Fibroblast of lung (primary cell): ENCODE data around the gene RBPJL. TPM values are rescaled to one million over a fixed set of nuclear protein-coding genes. Genes with fewer than 3 reads are reported as not detected.
"Not testable (repeated sequence)": the region's sequence is repeated elsewhere in the genome, so short reads cannot be mapped to it uniquely, and the experiment has no call there.

Experiments used
- DNase-seq, 2 donors: peaks; one replicate each; pipeline versions ENCODE4 v3.0.0 to v3.0.0-alpha.2; 2010; ENCODE audit warnings: low read depth in 2 of 2
- H2AFZ ChIP-seq: 2 replicates; pipeline ENCODE4 v1.5.1; 2012; ENCODE audit warnings: low read length, control low read depth, inconsistent platforms
- H3K27ac ChIP-seq: 2 replicates; pipeline ENCODE4 v1.5.1; 2011; ENCODE audit warnings: low read length, control low read depth; ENCODE audit not compliant: insufficient read depth
- H3K27me3 ChIP-seq: 2 replicates; pipeline ENCODE4 v1.5.1; 2011; ENCODE audit warnings: mild to moderate bottlenecking, low read length; ENCODE audit not compliant: control insufficient read depth, insufficient read depth
- H3K36me3 ChIP-seq: 2 replicates; pipeline ENCODE4 v1.5.1; 2011; ENCODE audit warnings: low read length; ENCODE audit not compliant: control insufficient read depth, insufficient read depth
- H3K4me1 ChIP-seq: 2 replicates; pipeline ENCODE4 v1.5.1; 2011; ENCODE audit warnings: low read length; ENCODE audit not compliant: control insufficient read depth, insufficient read depth; ENCODE audit errors: extremely low read depth
- H3K4me2 ChIP-seq: 2 replicates; pipeline ENCODE4 v1.5.1; 2011; ENCODE audit warnings: low read length, control low read depth; ENCODE audit not compliant: insufficient read depth; ENCODE audit errors: extremely low read depth
- H3K4me3 ChIP-seq, 4 experiments: fragments of 200-600 bp in 1 of 4; sonication (generic) in 1 of 4; replicated peaks in 1 of 4; 2 replicates each; pipeline ENCODE4 v1.5.1; 2011 to 2016; ENCODE audit warnings: low read length in 4 of 4, low read depth in 3 of 4, mild to moderate bottlenecking in 3 of 4, control low read depth in 2 of 4, inconsistent platforms in 1 of 4, mixed read lengths in 1 of 4; ENCODE audit not compliant: insufficient read depth in 1 of 4; ENCODE audit errors: control extremely low read depth in 1 of 4
- H3K79me2 ChIP-seq: 2 replicates; pipeline ENCODE4 v1.5.1; 2012; ENCODE audit warnings: mild to moderate bottlenecking, low read length, inconsistent platforms; ENCODE audit not compliant: control insufficient read depth, insufficient read depth
- H3K9ac ChIP-seq: 2 replicates; pipeline ENCODE4 v1.5.1; 2011; ENCODE audit warnings: mild to moderate bottlenecking, low read length, control low read depth; ENCODE audit not compliant: insufficient read depth
- H3K9me3 ChIP-seq: 2 replicates; pipeline ENCODE4 v1.5.1; 2012; ENCODE audit warnings: low read depth, low read length; ENCODE audit not compliant: control insufficient read depth, insufficient read depth
- H4K20me1 ChIP-seq: 2 replicates; pipeline ENCODE4 v1.5.1; 2011; ENCODE audit warnings: low read length; ENCODE audit not compliant: control insufficient read depth, insufficient read depth; ENCODE audit errors: extremely low read depth
- EZH2 ChIP-seq: IDR thresholded peaks from 2 replicates; pipeline ENCODE4 v1.5.1; 2012; ENCODE audit warnings: low read length, control low read depth, mild to moderate bottlenecking; ENCODE audit errors: missing control alignments
- polyA plus RNA-seq, 2 donors: library from polyadenylated mRNA; depleted of rRNA in 1 of 2; stranded (reverse) in 1 of 2; unstranded in 1 of 2; fragments of >200 nt; gene quantifications; 2 replicates each; pipeline ENCODE4 v1.2.1, GENCODE V29; 2011 to 2012; ENCODE audit warnings: missing spikeins in 1 of 2
- total RNA-seq: library from RNA; depleted of rRNA; stranded (reverse); fragments of >200 nt; gene quantifications from 2 replicates; pipeline ENCODE4 v1.2.1, GENCODE V29; 2014
- TF ChIP-seq, protein P1 (sequence below), 2 donors: IDR thresholded peaks in 1 of 2; conservative IDR thresholded peaks in 1 of 2; 1 replicate in 1 of 2; 2 replicates in 1 of 2; pipeline ENCODE4 v1.5.1; 2011 to 2012; ENCODE audit warnings: low read length in 2 of 2, control low read depth in 1 of 2, inconsistent platforms in 1 of 2, low read depth in 1 of 2, mild to moderate bottlenecking in 1 of 2

RBPJL gene
- total and polyA plus RNA-seq, 2 donors (not counting 1 experiment from before 2014, with no cell fraction given), result not detected

DNA sequence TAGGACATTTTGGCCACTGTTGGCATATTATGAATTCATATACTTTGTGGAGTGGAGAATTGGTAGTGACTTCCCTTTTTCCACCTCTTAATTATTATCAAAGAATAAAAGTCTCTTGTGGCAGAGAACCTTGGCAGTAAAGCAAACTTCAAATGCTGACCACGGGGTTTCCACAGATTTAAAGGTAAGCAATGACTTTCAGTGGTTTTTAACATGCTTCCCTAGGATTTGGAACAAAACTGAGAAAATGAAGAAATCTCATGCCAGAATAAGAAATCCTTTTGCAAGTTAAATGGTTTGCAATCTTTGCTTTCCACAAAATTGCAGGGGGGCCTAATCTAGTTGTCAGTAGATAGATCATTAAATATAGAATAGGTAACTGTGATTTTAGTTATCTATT is 43.6 kb downstream of the RBPJL start:
- no peak overlapping the region for H3K4me3 ChIP-seq
- peaks cover 30% of the 10 kb centered on the region for H3K79me2 ChIP-seq
- H3K27ac ChIP-seq, result no peak overlapping the region
- H4K20me1 ChIP-seq, result no peaks in the 10 kb centered on the region
- H3K36me3 ChIP-seq, result peaks cover 2% of the 10 kb centered on the region
- H3K27me3 ChIP-seq, result no peaks in the 10 kb centered on the region
- no peak for DNase-seq
- peaks cover 8% of the 10 kb centered on the region for H3K4me1 ChIP-seq
- no peak overlapping the region for H3K4me2 ChIP-seq
- TF ChIP-seq EZH2, result no peak
- TF ChIP-seq, protein P1, sequence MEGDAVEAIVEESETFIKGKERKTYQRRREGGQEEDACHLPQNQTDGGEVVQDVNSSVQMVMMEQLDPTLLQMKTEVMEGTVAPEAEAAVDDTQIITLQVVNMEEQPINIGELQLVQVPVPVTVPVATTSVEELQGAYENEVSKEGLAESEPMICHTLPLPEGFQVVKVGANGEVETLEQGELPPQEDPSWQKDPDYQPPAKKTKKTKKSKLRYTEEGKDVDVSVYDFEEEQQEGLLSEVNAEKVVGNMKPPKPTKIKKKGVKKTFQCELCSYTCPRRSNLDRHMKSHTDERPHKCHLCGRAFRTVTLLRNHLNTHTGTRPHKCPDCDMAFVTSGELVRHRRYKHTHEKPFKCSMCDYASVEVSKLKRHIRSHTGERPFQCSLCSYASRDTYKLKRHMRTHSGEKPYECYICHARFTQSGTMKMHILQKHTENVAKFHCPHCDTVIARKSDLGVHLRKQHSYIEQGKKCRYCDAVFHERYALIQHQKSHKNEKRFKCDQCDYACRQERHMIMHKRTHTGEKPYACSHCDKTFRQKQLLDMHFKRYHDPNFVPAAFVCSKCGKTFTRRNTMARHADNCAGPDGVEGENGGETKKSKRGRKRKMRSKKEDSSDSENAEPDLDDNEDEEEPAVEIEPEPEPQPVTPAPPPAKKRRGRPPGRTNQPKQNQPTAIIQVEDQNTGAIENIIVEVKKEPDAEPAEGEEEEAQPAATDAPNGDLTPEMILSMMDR (conservative IDR thresholded peaks at IDR 0.05 in 1 of 2, IDR thresholded peaks at IDR 0.05 in 1 of 2; ENCODE audit: low read depth in 1 of 2, low read length in 2 of 2), result no peak
- no peaks in the 10 kb centered on the region for H3K9me3 ChIP-seq
- H2AFZ ChIP-seq, result no peak overlapping the region
- H3K9ac ChIP-seq, result no peak overlapping the region

DNA sequence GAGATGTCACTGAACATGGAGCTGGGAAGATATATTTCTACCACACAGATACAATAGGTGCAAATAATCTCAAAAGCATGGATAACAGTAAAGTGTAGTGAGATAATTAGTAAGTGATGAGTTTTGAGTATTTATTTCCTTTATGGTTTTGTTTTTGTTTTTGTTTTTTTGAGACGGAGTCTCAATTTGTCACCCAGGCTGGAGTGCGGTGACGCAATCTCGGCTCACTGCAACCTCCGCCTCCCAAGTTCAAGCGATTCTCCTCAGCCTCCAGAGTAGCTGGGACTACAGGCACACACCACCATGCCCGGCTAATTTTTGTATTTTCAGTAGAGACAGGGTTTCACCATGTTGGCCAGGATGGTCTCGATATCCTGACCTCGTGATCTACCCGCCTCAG is 44.2 kb downstream of the RBPJL start:
- H3K4me1 ChIP-seq, result peaks cover 10% of the 10 kb centered on the region
- not testable (repeated sequence) for H3K27me3 ChIP-seq, H4K20me1 ChIP-seq, H3K27ac ChIP-seq, H3K9me3 ChIP-seq, H2AFZ ChIP-seq, H3K4me3 ChIP-seq, DNase-seq, H3K36me3 ChIP-seq, H3K9ac ChIP-seq, H3K4me2 ChIP-seq
- peaks cover 24% of the 10 kb centered on the region for H3K79me2 ChIP-seq

GRCh38 chr20:45352729-45353128 is 46.1 kb downstream of the RBPJL start:
- no peak overlapping the region for H3K27ac ChIP-seq
- H3K36me3 ChIP-seq, result no peaks in the 10 kb centered on the region
- H3K9me3 ChIP-seq, result no peaks in the 10 kb centered on the region
- TF ChIP-seq, protein P1 (conservative IDR thresholded peaks at IDR 0.05 in 1 of 2, IDR thresholded peaks at IDR 0.05 in 1 of 2; ENCODE audit: low read depth in 1 of 2, low read length in 2 of 2), result no peak
- TF ChIP-seq EZH2, result no peak
- H3K9ac ChIP-seq, result no peak overlapping the region
- no peaks in the 10 kb centered on the region for H4K20me1 ChIP-seq
- peaks cover 5% of the 10 kb centered on the region for H3K79me2 ChIP-seq
- no peak overlapping the region for H2AFZ ChIP-seq
- no peak overlapping the region for H3K4me2 ChIP-seq
- H3K4me1 ChIP-seq, result peaks cover 13% of the 10 kb centered on the region
- no peak overlapping the region for H3K4me3 ChIP-seq
- H3K27me3 ChIP-seq, result no peaks in the 10 kb centered on the region
- no peak for DNase-seq
